Endothelial cell of umbilical vein (primary cell): ENCODE measurements around the gene CCDC18. TPM values are rescaled to one million over a fixed set of nuclear protein-coding genes. Genes with fewer than 3 reads are reported as not detected.

Source experiments
- BruUV-seq: library from RNA; stranded (reverse); fragments of 400-500 nt; replicated peaks from 2 replicates; lab custom pipeline; 2021; lab: Mats Ljungman, UMichigan
- CTCF ChIA-PET: fragments of 300-600, 350-600 bp; sonication (Branson Sonifier 250); formaldehyde crosslinking; loops from one replicate; lab custom pipeline; 2021; ENCODE audit warnings: antibody characterized with exemption, inconsistent platforms; lab: Charles Lee
- POLR2A ChIA-PET: fragments of 300-600, 350-600 bp; sonication (Branson Sonifier 250); formaldehyde crosslinking; loops from one replicate; lab custom pipeline; 2021; ENCODE audit warnings: antibody characterized with exemption, inconsistent platforms; lab: Charles Lee
- DNase-seq: peaks from one replicate; pipeline ENCODE4 v3.0.0-alpha.2; 2011; ENCODE audit warnings: low read depth, low spot score
- FAIRE-seq: peaks from 2 replicates; lab custom pipeline; 2011; peaks lifted over from hg19 to GRCh38; lab: Jason Lieb, UNC
- H2AFZ ChIP-seq: 2 replicates; pipeline ENCODE4 v1.6.0; 2012; ENCODE audit warnings: low read depth, low read length, control low read depth, inconsistent platforms
- H3K27ac ChIP-seq: 2 replicates; pipeline ENCODE4 v1.5.1; 2011; ENCODE audit warnings: low read depth, mild to moderate bottlenecking, control low read depth, low read length, moderate library complexity; ENCODE audit not compliant: insufficient read depth
- H3K27me3 ChIP-seq, 2 experiments: 2 replicates each; pipeline versions ENCODE4 v1.6.0 to v1.6.1; 2011; ENCODE audit warnings: low read length in 2 of 2, mixed read lengths in 1 of 2; ENCODE audit not compliant: control insufficient read depth in 2 of 2, insufficient read depth in 2 of 2
- H3K36me3 ChIP-seq, 2 experiments: 2 replicates in 1 of 2; 3 replicates in 1 of 2; pipeline ENCODE4 v1.5.1; 2011; ENCODE audit warnings: low read length in 2 of 2, mild to moderate bottlenecking in 1 of 2, moderate library complexity in 1 of 2; ENCODE audit not compliant: control insufficient read depth in 2 of 2, insufficient read depth in 2 of 2; ENCODE audit errors: extremely low read depth in 1 of 2
- H3K4me1 ChIP-seq: 3 replicates; pipeline ENCODE4 v1.5.1; 2011; ENCODE audit warnings: mild to moderate bottlenecking, low read length; ENCODE audit not compliant: control insufficient read depth, insufficient read depth; ENCODE audit errors: extremely low read depth
- H3K4me2 ChIP-seq: 2 replicates; pipeline ENCODE4 v1.6.1; 2011; ENCODE audit warnings: low read length, control low read depth, mixed read lengths; ENCODE audit not compliant: insufficient read depth
- H3K4me3 ChIP-seq, 3 experiments: fragments of 200-600 bp in 1 of 3; sonication (generic), shearing (Covaris generic) in 1 of 3; replicated peaks in 1 of 3; 2 replicates each; pipeline ENCODE4 v1.5.1; 2011 to 2016; ENCODE audit warnings: control low read depth in 3 of 3, low read length in 3 of 3, mild to moderate bottlenecking in 2 of 3, inconsistent platforms in 1 of 3, low read depth in 1 of 3, moderate library complexity in 1 of 3; ENCODE audit not compliant: insufficient read depth in 1 of 3
- H3K79me2 ChIP-seq: 2 replicates; pipeline ENCODE4 v1.6.0; 2012; ENCODE audit warnings: low read length, inconsistent platforms; ENCODE audit not compliant: control insufficient read depth, insufficient read depth
- H3K9ac ChIP-seq: replicated peaks from 2 replicates; pipeline ENCODE3; 2011; ENCODE audit warnings: low read length, control low read depth; ENCODE audit not compliant: insufficient read depth; ENCODE audit errors: extremely low read depth
- H3K9me1 ChIP-seq: replicated peaks from 3 replicates; pipeline ENCODE4 v1.6.0; 2011; ENCODE audit warnings: mild to moderate bottlenecking, low read length; ENCODE audit not compliant: control insufficient read depth, insufficient read depth; ENCODE audit errors: extremely low read depth
- H3K9me3 ChIP-seq: replicated peaks from 2 replicates; pipeline ENCODE4 v1.5.1; 2012; ENCODE audit warnings: low read length, inconsistent platforms; ENCODE audit not compliant: control insufficient read depth, insufficient read depth
- H4K20me1 ChIP-seq: replicated peaks from 2 replicates; pipeline ENCODE3; 2011; ENCODE audit warnings: mild to moderate bottlenecking, low read length; ENCODE audit not compliant: control insufficient read depth, insufficient read depth; ENCODE audit errors: extremely low read depth
- CTCF ChIP-seq, 2 donors: IDR thresholded peaks; 1 replicate in 1 of 2; 2 replicates in 1 of 2; pipeline ENCODE4 v1.5.1; 2011; ENCODE audit warnings: low read length in 2 of 2, mild to moderate bottlenecking in 2 of 2, moderate library complexity in 2 of 2, control low read depth in 1 of 2, inconsistent platforms in 1 of 2, low read depth in 1 of 2; ENCODE audit not compliant: insufficient read depth in 1 of 2; ENCODE audit errors: extremely low read depth in 1 of 2
- EZH2 ChIP-seq: IDR thresholded peaks from 2 replicates; pipeline ENCODE4 v1.6.1; 2012; ENCODE audit warnings: borderline replicate concordance, low read depth, mild to moderate bottlenecking, moderate library complexity, low read length, inconsistent platforms; ENCODE audit not compliant: severe bottlenecking
- FOS ChIP-seq: IDR thresholded peaks from 2 replicates; pipeline ENCODE4 v1.6.1; 2011; ENCODE audit warnings: mild to moderate bottlenecking, low read length, moderate library complexity, borderline replicate concordance; ENCODE audit not compliant: insufficient read depth
- GATA2 ChIP-seq: IDR thresholded peaks from 2 replicates; pipeline ENCODE4 v1.7.0; 2011; ENCODE audit warnings: low read depth, mild to moderate bottlenecking, moderate library complexity, mixed read lengths, low read length; ENCODE audit not compliant: insufficient read length, insufficient read depth
- JUN ChIP-seq: IDR thresholded peaks from 2 replicates; pipeline ENCODE4 v1.6.1; 2011; ENCODE audit warnings: borderline replicate concordance, low read depth; ENCODE audit not compliant: insufficient read length, insufficient read depth
- MAX ChIP-seq: IDR thresholded peaks from 2 replicates; pipeline ENCODE4 v1.6.1; 2011; ENCODE audit not compliant: insufficient read depth, insufficient read length
- MYC ChIP-seq: IDR thresholded peaks from one replicate; pipeline ENCODE4 v1.6.1; 2011; ENCODE audit warnings: mild to moderate bottlenecking, low read depth, low read length
- POLR2A ChIP-seq: IDR thresholded peaks from 2 replicates; pipeline ENCODE4 v1.6.1; 2012; ENCODE audit warnings: low read depth, mild to moderate bottlenecking, control low read depth, low read length
- POLR2AphosphoS5 ChIP-seq: IDR thresholded peaks from 2 replicates; pipeline ENCODE4 v1.6.1; 2012; ENCODE audit warnings: low read depth, mild to moderate bottlenecking, control low read depth, low read length, moderate library complexity; ENCODE audit not compliant: insufficient read depth
- dilution Hi-C: fragments of 300-500 bp; cut with MboI; formaldehyde crosslinking; loops from one replicate; pipeline ENCODE4 v1.15.0; 2019; ENCODE audit warnings: low sequenced_read_pairs; ENCODE audit not compliant: extremely low pct_ligation_motif_present
- intact Hi-C: fragments of 100-400 bp; cut with micrococcal nuclease; formaldehyde crosslinking; loops from one replicate; pipeline ENCODE4 v1.10.0; 2022
- polyA plus RNA-seq, 4 experiments: library from polyadenylated mRNA; depleted of rRNA in 3 of 4; stranded (reverse) in 3 of 4; unstranded in 1 of 4; fragments of >200 nt; gene quantifications; 2 replicates each; pipeline versions ENCODE4 v1.2.1 to v1.2.3, GENCODE V29; 2011 to 2012; ENCODE audit warnings: missing spikeins in 1 of 4
- total RNA-seq: library from RNA; stranded (reverse); gene quantifications from 2 replicates; pipeline ENCODE4 v1.2.3, GENCODE V29; 2021

The CCDC18 gene
- total and polyA plus RNA-seq, 2 donors (not counting 3 experiments of a cell fraction or from before 2014, with no cell fraction given), result 2.2 to 11.2 TPM

DNA sequence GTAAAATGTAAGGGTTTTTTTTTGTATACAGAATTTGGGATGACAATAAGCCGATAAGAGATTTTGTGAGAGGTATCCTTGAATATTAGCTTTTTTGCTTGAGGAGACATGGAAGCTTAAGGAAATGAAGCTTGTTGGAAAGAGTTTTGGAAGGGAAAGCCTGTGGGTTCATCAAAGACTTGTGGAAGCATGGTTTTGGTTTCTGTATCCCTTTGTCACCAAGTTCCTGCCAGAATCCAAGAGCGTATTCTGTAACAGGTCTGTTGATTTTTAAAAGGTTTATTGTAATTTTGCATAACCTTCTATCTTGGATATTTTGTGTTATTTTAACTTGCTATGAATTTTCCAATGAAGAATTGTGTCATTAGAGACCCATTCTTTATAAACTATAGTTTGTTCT lies 38.4 kb upstream of the CCDC18 start:
- no peaks in the 10 kb centered on the region for H3K27me3 ChIP-seq
- FAIRE-seq (no peak), DNase-seq (no peak)
- H3K79me2 ChIP-seq, result no peaks in the 10 kb centered on the region
- POLR2A ChIA-PET, result no interaction called here
- H3K4me2 ChIP-seq, result no peak overlapping the region
- H3K4me1 ChIP-seq, result no peaks in the 10 kb centered on the region
- CTCF ChIA-PET, result interaction anchor here (1.1 to 1.3 kb wide), 2 partner anchors 11 to 61 kb away, joined by 3 to 4 read pairs; no protein-coding TSS in a partner anchor
- BruUV-seq, result no TSS peak
- no peaks in the 10 kb centered on the region for H3K9me3 ChIP-seq
- H3K9ac ChIP-seq, result no peak overlapping the region
- TF ChIP-seq POLR2AphosphoS5, result no peak
- no peak for TF ChIP-seq GATA2
- no peak for TF ChIP-seq MYC
- TF ChIP-seq MAX, result no peak
- TF ChIP-seq EZH2, result no peak
- TF ChIP-seq POLR2A, result no peak
- TF ChIP-seq FOS, result no peak
- TF ChIP-seq JUN, result no peak
- no peak for TF ChIP-seq CTCF (IDR thresholded peaks at IDR 0.05; ENCODE audit: extremely low read depth in 1 of 2, insufficient read depth in 1 of 2, low read depth in 1 of 2, low read length in 2 of 2)
- dilution Hi-C loops, result no loop called here
- no peak overlapping the region for H3K4me3 ChIP-seq
- H3K27ac ChIP-seq, result no peak overlapping the region
- H4K20me1 ChIP-seq, result peaks cover 2% of the 10 kb centered on the region
- H3K9me1 ChIP-seq, result no peaks in the 10 kb centered on the region
- H3K36me3 ChIP-seq, result peaks cover 0 to 2% of the 10 kb centered on the region in 2 experiments
- intact Hi-C loops, result no loop called here
- no peak overlapping the region for H2AFZ ChIP-seq
